A673 (cell line): ENCODE data around the gene HAPLN2. TPM values are rescaled to one million over a fixed set of nuclear protein-coding genes. Genes with fewer than 3 reads are reported as not detected.
A peak's percentile ranks its signal among the peaks of the same experiment; 100 is the strongest.

Experiments used
- BruUV-seq: library from RNA; stranded (reverse); fragments of 400-500 nt; replicated peaks from 2 replicates; lab custom pipeline; 2021; lab: Mats Ljungman, UMichigan
- CTCF ChIA-PET: fragments of 300-600 bp; sonication (Branson Sonifier 250); formaldehyde crosslinking; loops from one replicate; lab custom pipeline; 2022; ENCODE audit warnings: antibody characterized with exemption; lab: Charles Lee
- POLR2A ChIA-PET: fragments of 300-600 bp; sonication (Branson Sonifier 250); formaldehyde crosslinking; loops from one replicate; lab custom pipeline; 2022; ENCODE audit warnings: antibody characterized with exemption; ENCODE audit not compliant: low non-redundant PET; lab: Charles Lee
- DNase-seq: peaks from one replicate; pipeline ENCODE4 v3.0.0-alpha.2; 2015; ENCODE audit warnings: low spot score
- H3K27ac ChIP-seq: fragments of 200-600 bp; sonication (generic); 2 replicates; pipeline ENCODE4 v1.5.1; 2016; ENCODE audit warnings: mixed run types, low read depth, mild to moderate bottlenecking, mixed read lengths, antibody characterized with exemption, low read length; ENCODE audit not compliant: poor library complexity, severe bottlenecking
- H3K27me3 ChIP-seq: fragments of 200-600 bp; sonication (generic); replicated peaks from 2 replicates; pipeline ENCODE4 v1.6.1; 2017; ENCODE audit warnings: mixed run types, low read depth, mild to moderate bottlenecking, mixed read lengths, antibody characterized with exemption, low read length; ENCODE audit not compliant: insufficient read depth, poor library complexity
- H3K36me3 ChIP-seq: fragments of 200-600 bp; sonication (generic); 2 replicates; pipeline ENCODE4 v1.6.1; 2016; ENCODE audit warnings: mixed run types, mild to moderate bottlenecking, mixed read lengths, antibody characterized with exemption, low read length; ENCODE audit not compliant: insufficient read depth, poor library complexity, severe bottlenecking
- H3K4me1 ChIP-seq: fragments of 200-600 bp; sonication (generic); 2 replicates; pipeline ENCODE4 v1.6.1; 2017; ENCODE audit warnings: mixed run types, mild to moderate bottlenecking, mixed read lengths, antibody characterized with exemption, low read length; ENCODE audit not compliant: insufficient read depth, poor library complexity, severe bottlenecking
- H3K4me3 ChIP-seq: fragments of 200-600 bp; sonication (generic); 2 replicates; pipeline ENCODE4 v1.5.1; 2016; ENCODE audit warnings: low read depth, mixed run types, mild to moderate bottlenecking, mixed read lengths, low read length; ENCODE audit not compliant: poor library complexity, severe bottlenecking
- H3K9me3 ChIP-seq: fragments of 200-600 bp; sonication (generic); 2 replicates; pipeline ENCODE4 v1.6.1; 2016; ENCODE audit warnings: mixed run types, low read depth, mild to moderate bottlenecking, mixed read lengths, antibody characterized with exemption, low read length; ENCODE audit not compliant: poor library complexity, severe bottlenecking
- EZH2 ChIP-seq: fragments of 200-600 bp; sonication (generic); IDR thresholded peaks from 2 replicates; pipeline ENCODE4 v1.6.1; 2017; ENCODE audit warnings: borderline replicate concordance, low read depth, mild to moderate bottlenecking, mixed read lengths, antibody characterized with exemption, low read length; ENCODE audit not compliant: poor library complexity, severe bottlenecking
- intact Hi-C: fragments of 100-400 bp; cut with micrococcal nuclease; formaldehyde crosslinking; loops from one replicate; pipeline ENCODE4 v1.10.0; 2022; ENCODE audit not compliant: unreplicated experiment
- total RNA-seq: library from RNA; stranded (reverse); gene quantifications from 2 replicates; pipeline ENCODE4 v1.2.3, GENCODE V29; 2021
- TF ChIP-seq, protein P1 (sequence below): fragments of 300-800, 200-600 bp; sonication (generic); conservative IDR thresholded peaks from 2 replicates; pipeline ENCODE4 v1.5.1; 2017; ENCODE audit warnings: low read depth, mild to moderate bottlenecking, antibody characterized with exemption, low read length, moderate library complexity, mixed read lengths

HAPLN2 gene
- total RNA-seq, 1 experiment from 2014 or later: not detected

DNA sequence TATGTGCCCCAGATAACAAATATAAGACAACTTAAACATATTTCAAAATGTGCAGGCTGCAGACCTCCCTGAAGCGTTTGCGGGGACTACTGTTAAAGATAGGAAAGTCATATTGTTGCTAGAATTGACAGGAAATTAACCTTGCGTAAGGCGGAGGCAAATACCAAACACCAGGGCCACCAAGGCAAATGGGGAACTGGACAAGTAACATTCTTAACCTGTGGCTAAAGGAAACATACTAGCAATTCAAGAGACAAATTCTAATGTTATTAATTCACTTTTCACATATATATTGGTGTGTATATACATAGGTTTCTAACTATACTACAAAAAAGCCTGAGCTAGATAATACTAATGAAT, 6.8 kb downstream of the HAPLN2 start:
- no peak overlapping the region for H3K27ac ChIP-seq
- TF ChIP-seq, protein P1, sequence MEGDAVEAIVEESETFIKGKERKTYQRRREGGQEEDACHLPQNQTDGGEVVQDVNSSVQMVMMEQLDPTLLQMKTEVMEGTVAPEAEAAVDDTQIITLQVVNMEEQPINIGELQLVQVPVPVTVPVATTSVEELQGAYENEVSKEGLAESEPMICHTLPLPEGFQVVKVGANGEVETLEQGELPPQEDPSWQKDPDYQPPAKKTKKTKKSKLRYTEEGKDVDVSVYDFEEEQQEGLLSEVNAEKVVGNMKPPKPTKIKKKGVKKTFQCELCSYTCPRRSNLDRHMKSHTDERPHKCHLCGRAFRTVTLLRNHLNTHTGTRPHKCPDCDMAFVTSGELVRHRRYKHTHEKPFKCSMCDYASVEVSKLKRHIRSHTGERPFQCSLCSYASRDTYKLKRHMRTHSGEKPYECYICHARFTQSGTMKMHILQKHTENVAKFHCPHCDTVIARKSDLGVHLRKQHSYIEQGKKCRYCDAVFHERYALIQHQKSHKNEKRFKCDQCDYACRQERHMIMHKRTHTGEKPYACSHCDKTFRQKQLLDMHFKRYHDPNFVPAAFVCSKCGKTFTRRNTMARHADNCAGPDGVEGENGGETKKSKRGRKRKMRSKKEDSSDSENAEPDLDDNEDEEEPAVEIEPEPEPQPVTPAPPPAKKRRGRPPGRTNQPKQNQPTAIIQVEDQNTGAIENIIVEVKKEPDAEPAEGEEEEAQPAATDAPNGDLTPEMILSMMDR: no peak
- TF ChIP-seq EZH2: no peak
- peaks cover 58% of the 10 kb centered on the region for H3K27me3 ChIP-seq
- H3K9me3 ChIP-seq: no peaks in the 10 kb centered on the region
- ChIA-PET CTCF (interaction anchor here (0.9 to 2.2 kb wide), 4 partner anchors 29 to 224 kb away, joined by 3 to 14 read pairs (median 9); no protein-coding TSS in a partner anchor), POLR2A (no interaction called here)
- no TSS peak for BruUV-seq
- H3K4me3 ChIP-seq: no peak overlapping the region
- peaks cover 16% of the 10 kb centered on the region for H3K4me1 ChIP-seq
- H3K36me3 ChIP-seq: no peaks in the 10 kb centered on the region
- no peak for DNase-seq
- intact Hi-C loops: loop anchor here (1.0 to 2.0 kb wide), 2 partner anchors 31 to 53 kb away; no protein-coding TSS in a partner anchor

DNA sequence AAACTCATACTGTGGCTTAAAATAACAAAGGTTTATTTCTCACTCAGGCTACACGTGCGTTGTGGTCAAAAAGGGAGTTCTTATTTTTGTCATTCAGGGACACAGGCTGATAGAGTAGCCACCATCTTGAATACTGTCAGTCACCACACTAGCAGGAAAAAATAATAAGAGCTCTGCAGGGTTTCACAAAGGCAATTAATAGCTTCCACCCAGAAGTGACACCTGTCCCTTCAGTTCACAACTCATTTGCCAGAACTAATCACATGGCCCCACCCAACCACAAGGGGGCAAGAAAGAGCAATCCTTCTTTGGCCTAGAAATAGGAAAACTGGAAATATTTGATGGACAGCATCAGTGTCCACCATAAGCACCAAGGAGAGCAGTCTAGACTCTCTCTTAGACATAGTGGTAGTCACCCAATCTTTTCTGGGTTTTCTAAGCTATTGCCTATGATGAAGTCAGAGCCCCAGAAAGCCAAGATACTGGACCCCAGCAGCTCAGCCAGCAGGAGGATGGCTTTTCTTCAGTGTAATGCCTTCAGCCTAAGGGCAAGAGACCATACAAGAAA, 8.2 kb downstream of the HAPLN2 start:
- Histone ChIP-seq H3K27ac (no peak overlapping the region), H3K36me3 (no peaks in the 10 kb centered on the region), H3K27me3 (peaks cover 52% of the 10 kb centered on the region), H3K4me1 (peaks cover 16% of the 10 kb centered on the region), H3K9me3 (no peaks in the 10 kb centered on the region), H3K4me3 (no peak overlapping the region)
- intact Hi-C loops: loop anchor here (2.0 kb wide), 1 partner anchor 51 kb away; no protein-coding TSS in a partner anchor
- ChIA-PET POLR2A (no interaction called here), CTCF (interaction anchor here (0.6 to 2.2 kb wide), 5 partner anchors 30 to 1500 kb away, joined by 3 to 14 read pairs (median 8); partner anchors contain the start of gene NAXE)
- TF ChIP-seq EZH2: no peak
- TF ChIP-seq, protein P1: peak; percentile 73
- peak; percentile 56 for DNase-seq
- BruUV-seq: no TSS peak

DNA sequence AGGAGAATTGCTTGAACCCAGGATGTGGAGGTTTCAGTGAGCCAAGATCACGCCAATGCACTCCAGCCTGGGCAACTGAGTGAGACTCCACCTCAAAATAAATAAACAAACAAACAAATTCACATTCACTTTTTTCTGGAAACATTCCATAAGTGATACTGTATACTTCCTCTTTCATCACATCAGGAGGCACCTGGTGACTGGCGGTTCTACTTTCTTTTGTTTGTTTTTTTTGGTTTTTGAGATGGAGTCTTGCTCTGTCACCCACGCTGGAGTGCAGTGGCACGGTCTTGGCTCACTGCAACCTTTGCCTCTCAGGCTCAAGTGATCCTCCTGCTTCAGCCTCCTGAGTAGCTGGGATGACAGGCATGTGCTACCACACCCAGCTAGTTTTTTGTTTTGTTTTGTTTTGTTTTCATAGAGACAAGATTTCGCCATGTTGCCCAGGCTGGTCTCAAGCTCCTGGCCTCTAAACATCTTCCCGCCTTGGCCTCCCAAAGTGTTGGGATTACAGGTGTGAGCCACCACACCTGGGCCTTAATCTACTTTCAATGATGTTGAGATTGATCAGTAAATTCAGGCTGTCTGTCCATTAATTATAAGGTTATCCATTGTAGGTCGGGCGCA, 10.7 kb downstream of the HAPLN2 start:
- Histone ChIP-seq H3K9me3 (no peaks in the 10 kb centered on the region), H3K27ac (no peak overlapping the region), H3K36me3 (no peaks in the 10 kb centered on the region), H3K4me3 (no peak overlapping the region), H3K4me1 (peaks cover 10% of the 10 kb centered on the region), H3K27me3 (peaks cover 37% of the 10 kb centered on the region)
- no peak for TF ChIP-seq EZH2
- TF ChIP-seq, protein P1: no peak
- ChIA-PET CTCF (no interaction called here), POLR2A (no interaction called here)
- intact Hi-C loops: no loop called here
- BruUV-seq: no TSS peak
- DNase-seq: no peak
